Measurements from ENCODE around the gene CRB1.

The CRB1 gene

GRCh38 chr1:197496722-197497121 is 228.7 kb downstream of the CRB1 start:
- no peak overlapping the region for H3K4me2 ChIP-seq (ENCODE audit: insufficient read depth, low read length)

GRCh38 chr1:197510691-197511378 is 242.8 kb downstream of the CRB1 start:
- ATAC-seq (ENCODE audit: insufficient read depth, low read depth) = no peak

More at GRCh38 chr1:197496722-197497121, 228.7 kb downstream of the CRB1 start:
- H2AFZ ChIP-seq (ENCODE audit: low read depth, low read length) = no peak overlapping the region
- H3K9me3 ChIP-seq (ENCODE audit: insufficient read depth, low read length, severe bottlenecking) = no peaks in the 10 kb centered on the region
- ATAC-seq (ENCODE audit: insufficient read depth, low read depth) = no peak
- H3K27ac ChIP-seq (ENCODE audit: low read length) = no peak overlapping the region
- H3K36me3 ChIP-seq (ENCODE audit: insufficient read depth, low read length) = no peaks in the 10 kb centered on the region
- TF ChIP-seq EZH2 (IDR thresholded peaks at IDR 0.05; ENCODE audit: borderline replicate concordance, low read depth, low read length, severe bottlenecking) = no peak
- no peak for TF ChIP-seq CTCF (IDR thresholded peaks at IDR 0.05; ENCODE audit: borderline replicate concordance, extremely low read depth, low read length, poor library complexity, severe bottlenecking)
- DNase-seq = no peak
- H3K27me3 ChIP-seq (ENCODE audit: insufficient read depth, low read length, poor library complexity) = no peaks in the 10 kb centered on the region
- H3K4me1 ChIP-seq (ENCODE audit: insufficient read depth, low read length) = no peaks in the 10 kb centered on the region
- no peaks in the 10 kb centered on the region for H3K79me2 ChIP-seq (ENCODE audit: insufficient read depth, low read length)
- H4K20me1 ChIP-seq (ENCODE audit: insufficient read depth, low read length) = no peaks in the 10 kb centered on the region
- H3K4me3 ChIP-seq (ENCODE audit: low read depth in 1 of 2, low read length in 2 of 2) = no peak overlapping the region
- no peak overlapping the region for H3K9ac ChIP-seq (ENCODE audit: low read depth, low read length)

GRCh38 chr1:197515421-197515820 is 247.4 kb downstream of the CRB1 start:
- no peaks in the 10 kb centered on the region for H3K9me3 ChIP-seq (ENCODE audit: insufficient read depth, low read length, severe bottlenecking)

More at GRCh38 chr1:197510691-197511378, 242.8 kb downstream of the CRB1 start:
- Histone ChIP-seq H3K4me3 (ENCODE audit: low read depth in 1 of 2, low read length in 2 of 2) (no peak overlapping the region), H4K20me1 (ENCODE audit: insufficient read depth, low read length) (no peaks in the 10 kb centered on the region), H3K27me3 (ENCODE audit: insufficient read depth, low read length, poor library complexity) (no peaks in the 10 kb centered on the region), H3K9ac (ENCODE audit: low read depth, low read length) (no peak overlapping the region), H3K9me3 (ENCODE audit: insufficient read depth, low read length, severe bottlenecking) (no peaks in the 10 kb centered on the region), H3K27ac (ENCODE audit: low read length) (no peak overlapping the region), H2AFZ (ENCODE audit: low read depth, low read length) (no peak overlapping the region), H3K79me2 (ENCODE audit: insufficient read depth, low read length) (no peaks in the 10 kb centered on the region), H3K4me1 (ENCODE audit: insufficient read depth, low read length) (no peaks in the 10 kb centered on the region), H3K4me2 (ENCODE audit: insufficient read depth, low read length) (no peak overlapping the region), H3K36me3 (ENCODE audit: insufficient read depth, low read length) (peaks cover 23% of the 10 kb centered on the region; the same call in 1 of the 2 replicates)
- no peak for TF ChIP-seq EZH2 (IDR thresholded peaks at IDR 0.05; ENCODE audit: borderline replicate concordance, low read depth, low read length, severe bottlenecking)
- no peak for TF ChIP-seq CTCF (IDR thresholded peaks at IDR 0.05; ENCODE audit: borderline replicate concordance, extremely low read depth, low read length, poor library complexity, severe bottlenecking)
- DNase-seq = no peak

More at GRCh38 chr1:197515421-197515820, 247.4 kb downstream of the CRB1 start:
- no peaks in the 10 kb centered on the region for H3K4me1 ChIP-seq (ENCODE audit: insufficient read depth, low read length)
- H3K4me3 ChIP-seq (ENCODE audit: low read depth in 1 of 2, low read length in 2 of 2) = no peak overlapping the region
- no peaks in the 10 kb centered on the region for H4K20me1 ChIP-seq (ENCODE audit: insufficient read depth, low read length)
- H2AFZ ChIP-seq (ENCODE audit: low read depth, low read length) = no peak overlapping the region
- no peaks in the 10 kb centered on the region for H3K27me3 ChIP-seq (ENCODE audit: insufficient read depth, low read length, poor library complexity)
- peaks cover 12% of the 10 kb centered on the region; the same call in 1 of the 2 replicates for H3K36me3 ChIP-seq (ENCODE audit: insufficient read depth, low read length)
- DNase-seq (no peak), ATAC-seq (ENCODE audit: insufficient read depth, low read depth) (no peak)
- no peaks in the 10 kb centered on the region for H3K79me2 ChIP-seq (ENCODE audit: insufficient read depth, low read length)
- no peak overlapping the region for H3K27ac ChIP-seq (ENCODE audit: low read length)
- H3K9ac ChIP-seq (ENCODE audit: low read depth, low read length) = no peak overlapping the region
- no peak for TF ChIP-seq CTCF (IDR thresholded peaks at IDR 0.05; ENCODE audit: borderline replicate concordance, extremely low read depth, low read length, poor library complexity, severe bottlenecking)
- no peak for TF ChIP-seq EZH2 (IDR thresholded peaks at IDR 0.05; ENCODE audit: borderline replicate concordance, low read depth, low read length, severe bottlenecking)
- H3K4me2 ChIP-seq (ENCODE audit: insufficient read depth, low read length) = no peak overlapping the region
